HG03103 (cell line): ENCODE data around the gene CFAP410.

Experiments
- ATAC-seq: cut with Tn5 transposase; IDR thresholded peaks from one replicate; pipeline ENCODE4 v1.9.1; 2021; ENCODE audit warnings: low read depth; ENCODE audit not compliant: unreplicated experiment

The CFAP410 gene

GRCh38 chr21:44338971-44339910 lies at the start of gene CFAP410:
Gene CFAP410 (minus strand): TSS chr21:44339390. CDS start chr21:44339194, 196 bp downstream.
- ATAC-seq: peak; percentile 75

GRCh38 chr21:44384968-44385367 lies 45.8 kb upstream of the CFAP410 start:
- no peak for ATAC-seq

- no peak for ATAC-seq
These were observed 44.0 kb upstream of the CFAP410 start for GRCh38 chr21:44383216-44383615.

GRCh38 chr21:44382536-44382935 lies 43.3 kb upstream of the CFAP410 start:
- no peak for ATAC-seq

- ATAC-seq: no peak
These were observed 42.7 kb upstream of the CFAP410 start for GRCh38 chr21:44381874-44382273.

GRCh38 chr21:44380876-44381275 lies 41.7 kb upstream of the CFAP410 start:
- ATAC-seq: no peak

GRCh38 chr21:44379991-44380865 lies 41.0 kb upstream of the CFAP410 start:
- no peak for ATAC-seq

GRCh38 chr21:44379515-44379848 lies 40.3 kb upstream of the CFAP410 start:
- no peak for ATAC-seq

GRCh38 chr21:44378646-44379514 lies 39.7 kb upstream of the CFAP410 start:
- no peak for ATAC-seq

GRCh38 chr21:44377922-44378645 lies 38.9 kb upstream of the CFAP410 start:
- ATAC-seq: no peak

- ATAC-seq: no peak
These were observed 38.2 kb upstream of the CFAP410 start for GRCh38 chr21:44377201-44377921.

- ATAC-seq: no peak
These were observed 37.4 kb upstream of the CFAP410 start for GRCh38 chr21:44376606-44377005.

GRCh38 chr21:44375761-44376241 lies 36.6 kb upstream of the CFAP410 start:
- ATAC-seq: no peak

GRCh38 chr21:44375281-44375651 lies 36.1 kb upstream of the CFAP410 start:
- no peak for ATAC-seq

- ATAC-seq: no peak
These were observed 35.6 kb upstream of the CFAP410 start for GRCh38 chr21:44374601-44375280.

GRCh38 chr21:44372616-44373015 lies 33.4 kb upstream of the CFAP410 start:
- ATAC-seq: no peak

- no peak for ATAC-seq
These were observed 32.4 kb upstream of the CFAP410 start for GRCh38 chr21:44371596-44371995.

- ATAC-seq: no peak
These were observed 31.7 kb upstream of the CFAP410 start for GRCh38 chr21:44370786-44371410.
